Measurements from ENCODE around the gene WWOX.

The WWOX gene

GRCh38 chr16:78413651-78414050 lies 314.2 kb downstream of the WWOX start:
- no peak for DNase-seq

- no peak for DNase-seq
These were observed 315.6 kb downstream of the WWOX start for GRCh38 chr16:78415013-78415412.

GRCh38 chr16:78415669-78416068 lies 316.2 kb downstream of the WWOX start:
- DNase-seq = no peak

- DNase-seq = no peak
These were observed 316.9 kb downstream of the WWOX start for GRCh38 chr16:78416400-78416799.

GRCh38 chr16:78421181-78421708 lies 321.8 kb downstream of the WWOX start:
- DNase-seq = no peak

GRCh38 chr16:78425281-78425680 lies 325.8 kb downstream of the WWOX start:
- no peak for DNase-seq

- DNase-seq = no peak
These were observed 326.5 kb downstream of the WWOX start for GRCh38 chr16:78425891-78426510.

- DNase-seq = no peak
These were observed 328.7 kb downstream of the WWOX start for GRCh38 chr16:78428193-78428592.

- no peak for DNase-seq
These were observed 330.8 kb downstream of the WWOX start for GRCh38 chr16:78430281-78430680.

- no peak for DNase-seq
These were observed 331.7 kb downstream of the WWOX start for GRCh38 chr16:78431004-78431670.

GRCh38 chr16:78431701-78432100 lies 332.2 kb downstream of the WWOX start:
- DNase-seq = no peak

- DNase-seq = no peak
These were observed 333.0 kb downstream of the WWOX start for GRCh38 chr16:78432451-78432850.

GRCh38 chr16:78433116-78433515 lies 333.7 kb downstream of the WWOX start:
- no peak for DNase-seq

GRCh38 chr16:78434401-78434800 lies 334.9 kb downstream of the WWOX start:
- DNase-seq = no peak

GRCh38 chr16:78435260-78435659 lies 335.8 kb downstream of the WWOX start:
- DNase-seq = no peak

- DNase-seq = no peak
These were observed 336.6 kb downstream of the WWOX start for GRCh38 chr16:78436023-78436422.

GRCh38 chr16:78436846-78437245 lies 337.4 kb downstream of the WWOX start:
- no peak for DNase-seq

- no peak for DNase-seq
These were observed 338.0 kb downstream of the WWOX start for GRCh38 chr16:78437352-78437968.

GRCh38 chr16:78438219-78438618 lies 338.8 kb downstream of the WWOX start:
- DNase-seq = no peak

- no peak for DNase-seq
These were observed 339.2 kb downstream of the WWOX start for GRCh38 chr16:78438632-78439031.

GRCh38 chr16:78439646-78440045 lies 340.2 kb downstream of the WWOX start:
- no peak for DNase-seq

- no peak for DNase-seq
These were observed 341.8 kb downstream of the WWOX start for GRCh38 chr16:78441298-78441697.

- no peak for DNase-seq
These were observed 344.3 kb downstream of the WWOX start for GRCh38 chr16:78443542-78444364.
